KMS-11 (cell line): Measurements from ENCODE around the gene CPNE5.

Experiments
- H2AFZ ChIP-seq: fragments of 200-600 bp; sonication (generic); 2 replicates; pipeline ENCODE4 v1.6.1; 2016; ENCODE audit warnings: antibody characterized with exemption, mixed run types, low read depth
- H3K27ac ChIP-seq: fragments of 200-600 bp; sonication (generic); 2 replicates; pipeline ENCODE4 v1.6.1; 2016; ENCODE audit warnings: mild to moderate bottlenecking, mixed run types
- H3K27me3 ChIP-seq: fragments of 200-600 bp; sonication (generic); 2 replicates; pipeline ENCODE4 v1.6.1; 2017; ENCODE audit warnings: mild to moderate bottlenecking, low read depth, mixed run types, moderate library complexity; ENCODE audit not compliant: insufficient read depth
- H3K36me3 ChIP-seq: fragments of 200-600 bp; sonication (generic); 2 replicates; pipeline ENCODE4 v1.6.1; 2017; ENCODE audit warnings: mild to moderate bottlenecking, mixed run types; ENCODE audit not compliant: insufficient read depth
- H3K4me1 ChIP-seq: fragments of 200-600 bp; sonication (generic); 2 replicates; pipeline ENCODE4 v1.6.1; 2016; ENCODE audit warnings: mild to moderate bottlenecking, low read depth, mixed run types; ENCODE audit not compliant: poor library complexity, severe bottlenecking
- H3K4me2 ChIP-seq: fragments of 200-600 bp; sonication (generic); 2 replicates; pipeline ENCODE4 v1.7.0; 2016; ENCODE audit warnings: mild to moderate bottlenecking, mixed run types
- H3K4me3 ChIP-seq: fragments of 200-600 bp; sonication (generic); IDR thresholded peaks from 2 replicates; pipeline ENCODE4 v1.6.1; 2017; ENCODE audit warnings: low read depth, low read length, mixed read lengths; ENCODE audit not compliant: insufficient read depth
- H3K79me2 ChIP-seq: fragments of 200-600 bp; sonication (generic); 2 replicates; pipeline ENCODE4 v1.6.1; 2016; ENCODE audit warnings: low read depth, mixed run types; ENCODE audit not compliant: insufficient read depth
- H3K9ac ChIP-seq: fragments of 200-600 bp; sonication (generic); 2 replicates; pipeline ENCODE4 v1.6.1; 2016; ENCODE audit warnings: mild to moderate bottlenecking, mixed run types
- H4K20me1 ChIP-seq: fragments of 200-600 bp; sonication (generic); 2 replicates; pipeline ENCODE4 v1.6.1; 2016; ENCODE audit warnings: mild to moderate bottlenecking, mixed run types; ENCODE audit not compliant: insufficient read depth
- CTCF ChIP-seq: fragments of 200-600 bp; sonication (generic); conservative IDR thresholded peaks from 2 replicates; pipeline ENCODE4 v1.6.1; 2017; ENCODE audit warnings: low read depth, mild to moderate bottlenecking, antibody characterized with exemption, low read length, moderate library complexity, mixed read lengths

CPNE5 gene

GRCh38 chr6:36845233-36845632 lies 6.0 kb upstream of the CPNE5 start:
- no peak overlapping the region for H3K4me2 ChIP-seq
- no peak overlapping the region for H3K4me3 ChIP-seq
- H3K4me1 ChIP-seq, result no peaks in the 10 kb centered on the region
- H4K20me1 ChIP-seq, result no peaks in the 10 kb centered on the region
- H3K79me2 ChIP-seq, result no peaks in the 10 kb centered on the region
- no peak overlapping the region for H3K27ac ChIP-seq
- H2AFZ ChIP-seq, result no peak overlapping the region
- no peaks in the 10 kb centered on the region for H3K36me3 ChIP-seq
- no peak overlapping the region for H3K9ac ChIP-seq
- no peaks in the 10 kb centered on the region for H3K27me3 ChIP-seq
- TF ChIP-seq CTCF, result no peak

GRCh38 chr6:36844232-36845170 lies 5.3 kb upstream of the CPNE5 start:
- Histone ChIP-seq H3K9ac (no peak overlapping the region), H3K27me3 (no peaks in the 10 kb centered on the region), H4K20me1 (no peaks in the 10 kb centered on the region), H3K4me1 (no peaks in the 10 kb centered on the region), H3K79me2 (no peaks in the 10 kb centered on the region), H2AFZ (no peak overlapping the region), H3K36me3 (no peaks in the 10 kb centered on the region), H3K27ac (no peak overlapping the region), H3K4me2 (no peak overlapping the region), H3K4me3 (no peak overlapping the region)
- no peak for TF ChIP-seq CTCF

GRCh38 chr6:36843170-36843569 lies 3.9 kb upstream of the CPNE5 start:
- TF ChIP-seq CTCF, result no peak
- H3K4me1 ChIP-seq, result no peaks in the 10 kb centered on the region
- H3K27me3 ChIP-seq, result no peaks in the 10 kb centered on the region
- H3K36me3 ChIP-seq, result no peaks in the 10 kb centered on the region
- no peak overlapping the region for H3K9ac ChIP-seq
- H3K4me2 ChIP-seq, result no peak overlapping the region
- no peak overlapping the region for H3K27ac ChIP-seq
- no peaks in the 10 kb centered on the region for H4K20me1 ChIP-seq
- H3K79me2 ChIP-seq, result no peaks in the 10 kb centered on the region
- H3K4me3 ChIP-seq, result no peak overlapping the region
- no peak overlapping the region for H2AFZ ChIP-seq

GRCh38 chr6:36841756-36842155 lies 2.5 kb upstream of the CPNE5 start:
- Histone ChIP-seq H3K36me3 (no peaks in the 10 kb centered on the region), H3K9ac (no peak overlapping the region), H3K27me3 (no peaks in the 10 kb centered on the region), H3K4me3 (no peak overlapping the region), H2AFZ (no peak overlapping the region), H3K4me2 (no peak overlapping the region), H3K4me1 (no peaks in the 10 kb centered on the region), H4K20me1 (no peaks in the 10 kb centered on the region), H3K27ac (no peak overlapping the region), H3K79me2 (no peaks in the 10 kb centered on the region)
- no peak for TF ChIP-seq CTCF
